Measurements from ENCODE around the gene ENTPD8.
"Not testable (repeated sequence)": the region's sequence is repeated elsewhere in the genome, so short reads cannot be mapped to it uniquely, and the experiment has no call there.

Gene ENTPD8

DNA sequence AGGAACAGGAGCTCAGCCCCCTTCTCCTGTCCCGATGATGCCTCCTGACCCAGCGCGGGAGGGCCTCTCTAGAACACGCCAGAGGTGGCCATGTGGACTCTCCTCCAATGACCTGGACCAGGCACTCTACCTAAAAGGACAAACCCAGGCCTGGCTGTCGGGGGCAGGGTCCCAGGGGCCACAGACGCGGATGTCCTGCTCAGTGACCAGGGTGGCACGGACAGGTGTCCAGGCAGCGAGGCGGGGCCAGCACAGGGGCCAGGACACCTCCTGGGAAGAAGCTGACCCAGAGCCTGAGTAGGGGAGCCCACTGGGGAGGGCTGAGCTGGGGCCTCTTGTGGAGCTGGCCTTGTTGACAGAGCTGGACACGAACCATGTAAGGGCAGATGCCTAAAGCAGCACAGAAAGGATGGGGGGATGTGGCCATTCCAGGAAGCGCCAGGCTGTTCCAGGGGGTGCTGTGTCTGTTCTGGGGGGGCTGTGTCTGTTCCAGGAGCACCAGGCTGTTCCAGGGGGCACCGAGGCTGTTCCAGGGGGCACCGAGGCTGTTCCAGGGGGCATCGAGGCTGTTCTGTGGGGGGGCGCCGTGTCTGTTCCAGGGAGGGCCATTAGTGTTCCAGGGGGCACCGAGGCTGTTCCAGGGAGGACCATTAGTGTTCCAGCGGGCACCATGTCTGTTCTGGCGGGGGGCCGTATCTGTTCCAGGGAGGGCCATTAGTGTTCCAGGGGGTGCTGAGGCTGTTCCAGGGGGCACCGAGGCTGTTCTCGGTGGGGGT, 48.7 kb downstream of the ENTPD8 start:
- no peak for DNase-seq

DNA sequence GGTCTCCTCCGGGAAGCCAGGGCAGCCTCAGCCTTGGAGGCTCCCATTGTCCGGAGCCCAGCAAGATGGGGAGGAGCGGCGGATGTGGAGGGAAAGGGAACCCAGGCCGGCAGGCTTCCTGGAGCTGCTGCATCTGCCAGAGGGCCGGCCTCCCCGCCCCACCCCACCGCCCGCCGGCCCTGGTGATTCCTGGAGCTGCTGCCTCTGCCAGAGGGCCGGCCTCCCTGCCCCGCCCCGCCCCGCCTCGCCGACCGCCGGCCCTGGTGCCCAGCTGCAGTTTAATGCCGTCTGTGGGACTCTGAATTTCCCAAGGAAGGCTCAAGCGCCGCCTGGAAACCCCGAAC, 49.8 kb downstream of the ENTPD8 start:
- no peak for DNase-seq

DNA sequence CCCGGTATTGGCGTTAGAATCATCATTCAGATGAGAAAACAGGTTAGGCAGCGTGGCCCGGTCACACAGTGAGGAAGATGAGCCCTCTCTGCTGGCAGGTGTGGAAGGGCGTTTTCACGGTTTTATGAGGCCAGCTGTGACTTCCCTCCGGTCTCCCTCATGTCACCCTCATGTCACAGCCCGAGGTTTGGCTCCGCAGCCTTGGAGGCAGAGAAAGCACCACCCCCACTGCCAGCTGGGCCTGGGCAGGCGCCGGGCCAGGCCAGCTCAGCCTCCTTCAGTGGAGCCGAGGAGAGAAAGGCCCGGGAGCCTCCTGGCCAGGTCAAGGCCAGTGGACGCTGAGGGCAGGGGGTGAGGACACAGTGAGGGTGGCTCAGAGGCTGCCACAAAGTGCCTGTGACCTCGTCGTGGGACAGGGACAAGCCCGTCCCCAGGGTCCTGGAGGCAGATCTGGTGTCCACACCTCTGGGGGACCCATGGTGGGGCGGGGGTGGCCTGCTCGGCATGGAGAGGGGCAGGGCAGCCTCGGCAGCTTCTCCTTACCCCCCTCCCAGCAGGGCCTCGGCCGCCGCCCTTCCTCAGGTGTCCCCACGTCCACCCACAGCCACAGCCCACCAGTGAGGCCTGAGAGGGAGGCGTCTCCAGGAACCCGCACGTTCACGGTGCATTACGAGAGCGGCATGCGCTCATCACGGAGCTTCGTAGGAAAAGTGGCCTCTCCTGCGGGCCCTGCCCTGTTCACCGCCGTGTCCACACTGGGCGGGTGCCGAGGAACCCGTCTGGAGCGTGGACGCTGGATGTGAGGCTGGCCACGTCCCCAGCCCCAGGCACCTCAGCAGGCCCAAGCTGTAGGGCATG, 50.4 kb downstream of the ENTPD8 start:
- no peak for DNase-seq

DNA sequence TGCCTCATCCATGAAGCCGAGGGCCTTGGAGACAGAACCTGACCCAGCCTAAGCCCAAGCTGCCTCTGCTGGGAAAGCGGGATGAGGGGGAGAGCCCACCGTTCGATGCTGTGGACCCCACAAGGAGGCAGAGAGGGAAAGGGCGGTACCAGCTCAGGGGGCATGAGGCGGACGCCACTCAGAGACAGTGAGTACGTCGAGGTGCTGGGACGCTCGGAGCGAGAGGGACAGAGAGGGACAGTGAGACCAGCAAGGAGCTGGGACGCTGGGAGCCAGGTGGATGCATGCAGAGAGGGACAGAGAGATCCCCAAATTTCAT, 51.8 kb downstream of the ENTPD8 start:
- no peak for DNase-seq

DNA sequence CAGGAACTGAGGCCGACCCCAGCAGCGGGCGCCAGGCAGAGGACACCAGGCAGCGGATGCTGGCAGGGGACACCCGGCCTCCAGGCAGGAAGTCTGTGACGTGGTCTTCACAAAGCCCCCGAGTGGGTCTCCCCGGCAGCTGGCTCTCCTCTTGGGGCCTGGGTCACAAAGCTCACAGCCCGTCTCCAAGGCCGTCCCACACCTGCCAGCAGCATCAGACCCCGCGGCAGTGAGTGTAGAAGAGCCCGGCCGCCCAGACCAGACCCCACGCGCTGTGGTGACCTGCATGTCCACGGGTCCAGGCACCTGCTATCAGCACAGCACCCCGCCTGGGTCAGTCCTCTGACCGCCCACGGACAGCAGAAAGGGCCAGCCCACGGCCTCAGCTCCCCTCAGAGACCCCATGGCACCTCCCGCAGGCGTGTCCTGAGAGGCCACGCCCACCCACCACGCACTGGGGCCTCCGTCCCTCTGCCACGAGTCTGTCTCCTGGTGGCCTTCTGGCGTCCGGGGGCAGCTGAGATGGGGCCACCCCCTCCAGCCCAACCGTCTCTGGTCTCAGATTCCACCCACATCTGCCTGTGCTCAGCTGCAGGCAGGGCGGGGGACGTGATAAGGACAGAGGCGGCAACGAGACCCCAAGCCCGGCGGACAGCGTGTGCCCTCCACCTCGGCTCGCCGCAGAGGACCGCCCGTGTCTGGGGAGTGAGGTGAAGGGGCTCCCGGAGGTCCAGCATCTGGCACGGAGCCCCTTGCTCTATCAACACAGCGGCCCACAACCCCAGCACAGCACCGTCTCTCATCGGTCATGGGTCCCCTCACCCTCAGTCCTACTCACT, 52.3 kb downstream of the ENTPD8 start:
- DNase-seq, result no peak

DNA sequence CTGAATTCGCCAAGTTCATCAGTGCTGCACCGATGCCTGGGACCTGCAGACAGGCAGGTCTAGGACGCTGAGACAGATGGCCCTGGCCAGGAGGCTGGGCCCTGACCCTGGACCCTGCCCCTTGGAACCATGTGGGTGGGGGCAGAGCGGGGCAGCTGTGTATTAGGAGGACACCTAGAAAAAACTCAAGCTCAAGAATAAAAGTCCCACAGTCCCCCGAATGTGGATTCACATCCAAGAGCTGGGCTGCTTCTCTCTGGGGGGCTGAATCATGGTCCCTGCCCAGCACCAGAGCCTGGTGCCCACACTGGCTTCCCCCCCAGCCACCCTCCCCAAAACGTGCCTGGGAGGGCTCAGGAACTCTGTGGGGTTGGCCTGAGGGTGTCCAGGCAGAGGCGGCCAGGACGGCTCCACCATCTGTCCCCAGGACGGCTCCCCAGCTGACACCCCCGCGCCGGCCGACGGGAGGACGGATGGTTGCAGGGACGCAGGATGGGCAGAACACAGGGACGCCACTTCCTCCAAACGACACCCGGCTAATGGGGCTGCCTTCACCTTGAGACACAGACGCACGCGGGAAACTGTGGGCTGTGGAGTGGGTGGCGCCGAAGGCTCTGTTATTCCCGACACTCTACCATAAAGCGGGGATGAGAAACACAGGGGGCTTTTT, 53.1 kb downstream of the ENTPD8 start:
- no peak for DNase-seq

DNA sequence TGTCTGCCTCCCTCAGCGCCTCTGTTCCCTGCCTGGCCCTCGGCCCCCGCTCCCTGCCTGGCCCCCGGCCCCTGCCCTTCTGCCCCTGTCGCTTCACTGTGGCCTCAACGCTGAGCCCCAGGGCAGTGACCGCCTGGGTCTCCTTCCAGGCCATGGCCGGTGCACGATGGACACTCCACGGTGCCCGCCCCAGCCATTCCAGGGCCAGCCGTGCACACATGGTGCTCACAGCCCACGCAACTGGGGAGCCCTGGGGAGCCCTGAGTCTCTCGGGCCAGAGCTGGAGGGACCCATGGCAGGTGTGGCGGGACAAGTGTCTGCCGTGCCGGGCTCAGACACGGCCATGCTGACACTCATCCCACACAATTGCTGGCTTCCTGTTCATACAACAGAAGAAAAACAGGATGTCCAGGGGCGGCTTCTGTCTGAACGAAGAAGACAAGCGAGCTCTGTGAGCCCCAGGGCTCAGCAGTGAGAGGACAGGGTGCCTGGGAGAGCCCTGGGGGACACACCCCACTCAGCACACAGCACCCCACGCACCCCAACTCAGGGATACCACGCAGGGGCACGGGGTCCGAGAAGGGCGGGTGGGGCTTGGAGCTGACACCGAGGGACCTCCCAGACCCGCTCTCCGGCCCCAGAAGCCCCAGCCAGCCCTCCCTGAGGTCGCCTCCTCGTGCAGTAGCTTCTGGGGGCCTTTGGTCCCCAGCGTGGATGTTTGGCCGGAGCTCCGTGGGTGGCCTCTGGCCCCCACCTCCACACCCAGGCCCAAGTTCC, 53.9 kb downstream of the ENTPD8 start:
- DNase-seq, result no peak

DNA sequence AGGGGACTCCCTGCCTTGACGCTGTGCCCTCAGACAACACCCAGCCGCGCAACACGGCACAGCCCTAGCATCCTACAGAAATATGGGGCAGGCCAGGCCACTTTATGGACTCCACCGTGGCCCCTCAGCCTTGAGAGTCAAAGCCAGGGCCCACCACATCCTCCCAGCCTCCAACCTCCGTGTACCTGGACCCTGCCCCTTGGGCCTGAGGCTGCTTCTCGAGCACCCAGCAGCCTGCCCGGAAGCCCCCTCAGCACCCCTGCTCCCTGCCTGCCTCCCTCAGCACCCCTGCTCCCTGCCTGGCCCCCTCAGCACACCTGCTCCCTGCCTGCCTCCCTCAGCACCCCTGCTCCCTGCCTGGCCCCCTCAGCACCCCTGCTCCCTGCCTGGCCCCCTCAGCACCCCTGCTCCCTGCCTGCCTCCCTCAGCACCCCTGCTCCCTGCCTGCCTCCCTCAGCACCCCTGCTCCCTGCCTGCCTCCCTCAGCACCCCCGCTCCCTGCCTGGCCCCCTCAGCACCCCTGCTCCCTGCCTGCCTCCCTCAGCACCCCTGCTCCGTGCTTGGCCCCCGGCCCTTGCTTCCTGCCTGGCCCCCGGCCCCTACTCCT, 54.5 kb downstream of the ENTPD8 start:
- not testable (repeated sequence) for DNase-seq

DNA sequence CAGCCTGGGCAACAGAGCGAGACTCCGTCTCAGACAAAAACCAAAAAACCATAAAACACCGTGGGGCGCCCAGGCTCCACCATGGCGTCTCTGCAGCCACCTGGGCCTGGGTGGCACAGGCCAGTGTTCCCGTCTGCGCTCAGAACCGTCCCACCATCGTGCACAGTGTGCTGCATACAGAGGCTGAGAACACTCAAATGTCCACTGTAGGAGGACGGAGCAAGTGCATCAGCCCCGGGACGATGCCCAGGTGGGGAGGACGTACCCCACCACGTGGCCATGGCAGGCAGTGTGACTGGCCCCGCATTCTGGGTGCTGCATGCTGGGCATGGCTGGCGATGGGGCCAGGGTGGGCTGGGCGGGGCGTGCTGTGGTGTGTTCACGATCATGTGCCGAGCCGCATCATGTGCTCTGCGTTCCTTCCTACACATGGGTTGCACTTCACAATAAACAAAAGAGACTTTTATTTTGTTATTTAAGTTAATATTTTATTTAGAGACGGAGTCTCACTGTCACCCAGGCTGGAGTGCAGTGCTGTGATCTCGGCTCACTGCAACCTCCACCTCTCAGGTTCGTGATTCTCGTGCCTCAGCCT, 56.0 kb downstream of the ENTPD8 start:
- DNase-seq, result no peak

All from fibroblast of skin of scalp (primary cell).